ENCODE data around the gene FOXJ1. TPM values are rescaled to one million over a fixed set of nuclear protein-coding genes. Genes with fewer than 3 reads are reported as not detected.
A peak's percentile ranks its signal among the peaks of the same experiment; 100 is the strongest.

The FOXJ1 gene
- total and polyA plus RNA-seq, 2 of the 13 experiments (the other 11 are each of a cell fraction or from before 2014, with no cell fraction given): 0.98 to 1.6 TPM

GRCh38 chr17:76132574-76133338 lies 8.3 kb downstream of the FOXJ1 start (continued):
- no peak for TF ChIP-seq ZBED4 (CRISPR knock-in tag; IDR thresholded peaks at IDR 0.05; ENCODE audit: borderline replicate concordance)
- TF ChIP-seq SIX4 (CRISPR knock-in tag; IDR thresholded peaks at IDR 0.05): 0 out of 2 replicates have a peak, but pooled peaks have one; percentile 8
- TF ChIP-seq ZBTB8A (CRISPR knock-in tag; IDR thresholded peaks at IDR 0.05; ENCODE audit: borderline replicate concordance, low read depth): no peak
- no peak for TF ChIP-seq FOXA1 (IDR thresholded peaks at IDR 0.05)
- TF ChIP-seq FOXA1 (CRISPR knock-in tag; IDR thresholded peaks at IDR 0.05): peak; percentile 91
- TF ChIP-seq ZBTB3 (CRISPR knock-in tag; IDR thresholded peaks at IDR 0.05; ENCODE audit: borderline replicate concordance, low read depth): no peak
- no peak for TF ChIP-seq TOE1 (CRISPR knock-in tag; IDR thresholded peaks at IDR 0.05)
- no peak for TF ChIP-seq ZNF619 (CRISPR knock-in tag; IDR thresholded peaks at IDR 0.05)
- no peak for TF ChIP-seq DNMT3B (CRISPR knock-in tag; conservative IDR thresholded peaks at IDR 0.05)
- TF ChIP-seq MBNL3 (CRISPR knock-in tag; conservative IDR thresholded peaks at IDR 0.05): no peak
- TF ChIP-seq NCOR1 (IDR thresholded peaks at IDR 0.05; ENCODE audit: borderline replicate concordance, low read length): no peak
- no peak for TF ChIP-seq MED13 (CRISPR knock-in tag; IDR thresholded peaks at IDR 0.05)
- no peak for TF ChIP-seq KLF11 (CRISPR knock-in tag; IDR thresholded peaks at IDR 0.05)
- TF ChIP-seq, protein P1, sequence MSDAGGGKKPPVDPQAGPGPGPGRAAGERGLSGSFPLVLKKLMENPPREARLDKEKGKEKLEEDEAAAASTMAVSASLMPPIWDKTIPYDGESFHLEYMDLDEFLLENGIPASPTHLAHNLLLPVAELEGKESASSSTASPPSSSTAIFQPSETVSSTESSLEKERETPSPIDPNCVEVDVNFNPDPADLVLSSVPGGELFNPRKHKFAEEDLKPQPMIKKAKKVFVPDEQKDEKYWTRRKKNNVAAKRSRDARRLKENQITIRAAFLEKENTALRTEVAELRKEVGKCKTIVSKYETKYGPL (CRISPR knock-in tag; IDR thresholded peaks at IDR 0.05): no peak
- TF ChIP-seq SATB2 (CRISPR knock-in tag; IDR thresholded peaks at IDR 0.05): no peak
- peak; percentile 58; the same call in 1 of the 2 replicates for TF ChIP-seq HNF1B (CRISPR knock-in tag; IDR thresholded peaks at IDR 0.05)
- TF ChIP-seq, protein P2, sequence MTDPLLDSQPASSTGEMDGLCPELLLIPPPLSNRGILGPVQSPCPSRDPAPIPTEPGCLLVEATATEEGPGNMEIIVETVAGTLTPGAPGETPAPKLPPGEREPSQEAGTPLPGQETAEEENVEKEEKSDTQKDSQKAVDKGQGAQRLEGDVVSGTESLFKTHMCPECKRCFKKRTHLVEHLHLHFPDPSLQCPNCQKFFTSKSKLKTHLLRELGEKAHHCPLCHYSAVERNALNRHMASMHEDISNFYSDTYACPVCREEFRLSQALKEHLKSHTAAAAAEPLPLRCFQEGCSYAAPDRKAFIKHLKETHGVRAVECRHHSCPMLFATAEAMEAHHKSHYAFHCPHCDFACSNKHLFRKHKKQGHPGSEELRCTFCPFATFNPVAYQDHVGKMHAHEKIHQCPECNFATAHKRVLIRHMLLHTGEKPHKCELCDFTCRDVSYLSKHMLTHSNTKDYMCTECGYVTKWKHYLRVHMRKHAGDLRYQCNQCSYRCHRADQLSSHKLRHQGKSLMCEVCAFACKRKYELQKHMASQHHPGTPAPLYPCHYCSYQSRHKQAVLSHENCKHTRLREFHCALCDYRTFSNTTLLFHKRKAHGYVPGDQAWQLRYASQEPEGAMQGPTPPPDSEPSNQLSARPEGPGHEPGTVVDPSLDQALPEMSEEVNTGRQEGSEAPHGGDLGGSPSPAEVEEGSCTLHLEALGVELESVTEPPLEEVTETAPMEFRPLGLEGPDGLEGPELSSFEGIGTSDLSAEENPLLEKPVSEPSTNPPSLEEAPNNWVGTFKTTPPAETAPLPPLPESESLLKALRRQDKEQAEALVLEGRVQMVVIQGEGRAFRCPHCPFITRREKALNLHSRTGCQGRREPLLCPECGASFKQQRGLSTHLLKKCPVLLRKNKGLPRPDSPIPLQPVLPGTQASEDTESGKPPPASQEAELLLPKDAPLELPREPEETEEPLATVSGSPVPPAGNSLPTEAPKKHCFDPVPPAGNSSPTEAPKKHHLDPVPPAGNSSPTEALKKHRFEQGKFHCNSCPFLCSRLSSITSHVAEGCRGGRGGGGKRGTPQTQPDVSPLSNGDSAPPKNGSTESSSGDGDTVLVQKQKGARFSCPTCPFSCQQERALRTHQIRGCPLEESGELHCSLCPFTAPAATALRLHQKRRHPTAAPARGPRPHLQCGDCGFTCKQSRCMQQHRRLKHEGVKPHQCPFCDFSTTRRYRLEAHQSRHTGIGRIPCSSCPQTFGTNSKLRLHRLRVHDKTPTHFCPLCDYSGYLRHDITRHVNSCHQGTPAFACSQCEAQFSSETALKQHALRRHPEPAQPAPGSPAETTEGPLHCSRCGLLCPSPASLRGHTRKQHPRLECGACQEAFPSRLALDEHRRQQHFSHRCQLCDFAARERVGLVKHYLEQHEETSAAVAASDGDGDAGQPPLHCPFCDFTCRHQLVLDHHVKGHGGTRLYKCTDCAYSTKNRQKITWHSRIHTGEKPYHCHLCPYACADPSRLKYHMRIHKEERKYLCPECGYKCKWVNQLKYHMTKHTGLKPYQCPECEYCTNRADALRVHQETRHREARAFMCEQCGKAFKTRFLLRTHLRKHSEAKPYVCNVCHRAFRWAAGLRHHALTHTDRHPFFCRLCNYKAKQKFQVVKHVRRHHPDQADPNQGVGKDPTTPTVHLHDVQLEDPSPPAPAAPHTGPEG (CRISPR knock-in tag; IDR thresholded peaks at IDR 0.05): no peak
- peak; percentile 66; the same call in 1 of the 2 replicates for TF ChIP-seq ZNF350 (CRISPR knock-in tag; IDR thresholded peaks at IDR 0.05; ENCODE audit: borderline replicate concordance, low read depth)
